Measurements from ENCODE around the gene TTLL7. TPM values are rescaled to one million over a fixed set of nuclear protein-coding genes. Genes with fewer than 3 reads are reported as not detected.

The TTLL7 gene
- total RNA-seq (2014; rRNA removed; shearing (Covaris generic); ENCODE audit: low replicate concordance) = not detected in 2 replicates

- H3K4me1 ChIP-seq (ENCODE audit: low read length) = no peaks in the 10 kb centered on the region
- H3K27ac ChIP-seq (ENCODE audit: low read length) = no peak within 1 kb of the TSS
- H3K9me2 ChIP-seq (replicated peaks; ENCODE audit: insufficient read depth, low read length) = no peaks in the 10 kb centered on the region
- no peaks in the 10 kb centered on the region for H3K79me2 ChIP-seq (ENCODE audit: low read length)
- no peak within 1 kb of the TSS for H3K4me2 ChIP-seq (ENCODE audit: low read depth, low read length, poor library complexity, severe bottlenecking)
- no peaks in the 10 kb centered on the region for H4K20me1 ChIP-seq (ENCODE audit: insufficient read depth, low read depth, low read length)
- H3K4me3 ChIP-seq (ENCODE audit: low read length) = no peak within 1 kb of the TSS
- no peaks in the 10 kb centered on the region for H3K27me3 ChIP-seq (ENCODE audit: low read length)
- no peak for DNase-seq
- H3K9me3 ChIP-seq (ENCODE audit: low read length) = no peaks in the 10 kb centered on the region
- no peak within 1 kb of the TSS for H3K9ac ChIP-seq (ENCODE audit: low read length)
- H2AFZ ChIP-seq (ENCODE audit: low read length) = no peak within 1 kb of the TSS
- H3K36me3 ChIP-seq (ENCODE audit: insufficient read depth, low read length) = no peaks in the 10 kb centered on the region
Measured at GRCh38 chr1:83998498-83999315, at the start of gene TTLL7. TSS of gene TTLL7 (minus strand) at chr1:83999132. CDS start at chr1:83952211, 46,921 bp downstream.

- no peak overlapping the region for H3K9ac ChIP-seq (ENCODE audit: low read length)
- no peaks in the 10 kb centered on the region for H3K9me2 ChIP-seq (replicated peaks; ENCODE audit: insufficient read depth, low read length)
- H4K20me1 ChIP-seq (ENCODE audit: insufficient read depth, low read depth, low read length) = no peaks in the 10 kb centered on the region
- no peaks in the 10 kb centered on the region for H3K27me3 ChIP-seq (ENCODE audit: low read length)
- H3K4me3 ChIP-seq (ENCODE audit: low read length) = no peak overlapping the region
- H3K4me1 ChIP-seq (ENCODE audit: low read length) = no peaks in the 10 kb centered on the region
- DNase-seq = no peak
- H3K36me3 ChIP-seq (ENCODE audit: insufficient read depth, low read length) = no peaks in the 10 kb centered on the region
- H2AFZ ChIP-seq (ENCODE audit: low read length) = no peak overlapping the region
- H3K4me2 ChIP-seq (ENCODE audit: low read depth, low read length, poor library complexity, severe bottlenecking) = no peak overlapping the region
- no peaks in the 10 kb centered on the region for H3K9me3 ChIP-seq (ENCODE audit: low read length)
- H3K27ac ChIP-seq (ENCODE audit: low read length) = no peak overlapping the region
- no peaks in the 10 kb centered on the region for H3K79me2 ChIP-seq (ENCODE audit: low read length)
Measured at GRCh38 chr1:84042461-84042860, 43.5 kb upstream of the TTLL7 start.

GRCh38 chr1:84037758-84038611 is 39.1 kb upstream of the TTLL7 start:
- Histone ChIP-seq H3K9me3 (ENCODE audit: low read length) (no peaks in the 10 kb centered on the region), H3K9ac (ENCODE audit: low read length) (no peak overlapping the region), H3K4me1 (ENCODE audit: low read length) (no peaks in the 10 kb centered on the region), H3K79me2 (ENCODE audit: low read length) (no peaks in the 10 kb centered on the region), H3K9me2 (replicated peaks; ENCODE audit: insufficient read depth, low read length) (no peaks in the 10 kb centered on the region), H3K4me3 (ENCODE audit: low read length) (no peak overlapping the region), H3K4me2 (ENCODE audit: low read depth, low read length, poor library complexity, severe bottlenecking) (no peak overlapping the region), H4K20me1 (ENCODE audit: insufficient read depth, low read depth, low read length) (no peaks in the 10 kb centered on the region), H2AFZ (ENCODE audit: low read length) (no peak overlapping the region), H3K27me3 (ENCODE audit: low read length) (no peaks in the 10 kb centered on the region), H3K36me3 (ENCODE audit: insufficient read depth, low read length) (no peaks in the 10 kb centered on the region), H3K27ac (ENCODE audit: low read length) (no peak overlapping the region)
- no peak for DNase-seq

GRCh38 chr1:84031802-84032327 is 32.9 kb upstream of the TTLL7 start:
- Histone ChIP-seq H2AFZ (ENCODE audit: low read length) (no peak overlapping the region), H3K9me3 (ENCODE audit: low read length) (no peaks in the 10 kb centered on the region), H4K20me1 (ENCODE audit: insufficient read depth, low read depth, low read length) (no peaks in the 10 kb centered on the region), H3K9me2 (replicated peaks; ENCODE audit: insufficient read depth, low read length) (no peaks in the 10 kb centered on the region), H3K9ac (ENCODE audit: low read length) (no peak overlapping the region), H3K27ac (ENCODE audit: low read length) (no peak overlapping the region), H3K27me3 (ENCODE audit: low read length) (no peaks in the 10 kb centered on the region), H3K79me2 (ENCODE audit: low read length) (no peaks in the 10 kb centered on the region), H3K4me1 (ENCODE audit: low read length) (no peaks in the 10 kb centered on the region), H3K4me3 (ENCODE audit: low read length) (no peak overlapping the region), H3K36me3 (ENCODE audit: insufficient read depth, low read length) (no peaks in the 10 kb centered on the region), H3K4me2 (ENCODE audit: low read depth, low read length, poor library complexity, severe bottlenecking) (no peak overlapping the region)
- DNase-seq = no peak

DNA sequence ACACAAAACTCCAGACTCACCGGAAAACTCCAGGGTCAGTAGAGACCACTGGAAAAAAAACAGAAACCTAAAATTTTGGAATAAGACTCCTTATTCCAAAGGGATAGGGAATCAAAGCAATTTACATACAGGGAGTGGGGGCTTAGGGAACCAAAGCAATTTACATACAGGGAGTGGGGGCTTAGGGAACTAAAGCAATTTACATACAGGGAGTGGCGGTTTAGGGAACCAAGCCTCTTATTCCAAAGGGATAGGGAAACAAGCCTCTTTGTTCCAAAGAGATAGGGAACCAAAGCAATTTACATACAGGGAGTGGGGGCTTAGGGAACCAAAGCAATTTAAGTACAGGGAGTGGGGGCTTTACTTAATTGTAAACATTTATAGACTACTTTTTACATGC is 28.4 kb upstream of the TTLL7 start:
- DNase-seq = no peak
- Histone ChIP-seq H3K36me3 (ENCODE audit: insufficient read depth, low read length) (no peaks in the 10 kb centered on the region), H3K9me2 (replicated peaks; ENCODE audit: insufficient read depth, low read length) (no peaks in the 10 kb centered on the region), H3K9me3 (ENCODE audit: low read length) (no peaks in the 10 kb centered on the region), H3K27ac (ENCODE audit: low read length) (no peak overlapping the region), H2AFZ (ENCODE audit: low read length) (no peak overlapping the region), H3K4me1 (ENCODE audit: low read length) (no peaks in the 10 kb centered on the region), H3K79me2 (ENCODE audit: low read length) (no peaks in the 10 kb centered on the region), H3K27me3 (ENCODE audit: low read length) (no peaks in the 10 kb centered on the region), H3K9ac (ENCODE audit: low read length) (no peak overlapping the region), H4K20me1 (ENCODE audit: insufficient read depth, low read depth, low read length) (no peaks in the 10 kb centered on the region), H3K4me2 (ENCODE audit: low read depth, low read length, poor library complexity, severe bottlenecking) (no peak overlapping the region), H3K4me3 (ENCODE audit: low read length) (no peak overlapping the region)

DNA sequence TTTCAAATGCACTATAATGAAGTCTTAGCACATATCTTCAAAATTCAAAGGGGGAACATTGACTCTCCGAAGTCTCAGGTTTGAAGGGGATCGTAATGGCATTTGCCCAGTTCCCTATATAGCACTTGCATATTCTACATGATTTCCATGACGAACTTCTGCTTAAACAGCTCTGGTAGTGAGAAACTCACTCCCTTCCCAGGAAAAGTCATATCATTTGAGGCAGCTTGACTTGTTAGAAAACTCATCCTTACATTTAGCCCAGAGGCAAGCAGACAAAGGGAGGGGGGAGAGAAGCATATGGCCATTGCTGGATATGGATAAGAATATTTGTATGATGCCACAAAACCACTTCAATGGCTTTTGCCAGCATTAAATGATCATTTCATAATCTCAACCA is 27.0 kb upstream of the TTLL7 start:
- Histone ChIP-seq H3K4me1 (ENCODE audit: low read length) (no peaks in the 10 kb centered on the region), H3K9ac (ENCODE audit: low read length) (no peak overlapping the region), H3K27me3 (ENCODE audit: low read length) (no peaks in the 10 kb centered on the region), H3K9me3 (ENCODE audit: low read length) (no peaks in the 10 kb centered on the region), H3K9me2 (replicated peaks; ENCODE audit: insufficient read depth, low read length) (no peaks in the 10 kb centered on the region), H3K79me2 (ENCODE audit: low read length) (no peaks in the 10 kb centered on the region), H3K27ac (ENCODE audit: low read length) (no peak overlapping the region), H3K4me2 (ENCODE audit: low read depth, low read length, poor library complexity, severe bottlenecking) (no peak overlapping the region), H3K4me3 (ENCODE audit: low read length) (no peak overlapping the region), H2AFZ (ENCODE audit: low read length) (no peak overlapping the region), H3K36me3 (ENCODE audit: insufficient read depth, low read length) (no peaks in the 10 kb centered on the region), H4K20me1 (ENCODE audit: insufficient read depth, low read depth, low read length) (no peaks in the 10 kb centered on the region)
- DNase-seq = no peak

DNA sequence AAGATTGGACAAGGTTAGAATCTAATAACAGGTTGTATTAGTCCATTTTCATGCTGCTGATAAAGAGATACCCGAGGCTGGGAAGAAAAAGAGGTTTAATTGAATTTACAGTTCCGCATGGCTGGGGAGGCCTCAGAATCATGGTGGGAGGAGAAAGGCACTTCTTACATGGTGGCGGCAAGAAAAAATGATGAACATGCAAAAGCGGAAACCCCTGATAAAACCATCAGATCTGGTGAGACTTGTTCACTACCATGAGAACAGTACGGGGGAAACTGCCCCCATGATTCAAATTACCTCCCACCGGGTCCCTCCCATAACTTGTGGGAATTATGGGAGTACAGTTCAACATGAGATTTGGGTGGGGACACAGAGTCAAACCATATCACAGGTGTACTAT is 22.9 kb upstream of the TTLL7 start:
- H3K4me2 ChIP-seq (ENCODE audit: low read depth, low read length, poor library complexity, severe bottlenecking) = no peak overlapping the region
- H3K4me1 ChIP-seq (ENCODE audit: low read length) = no peaks in the 10 kb centered on the region
- no peaks in the 10 kb centered on the region for H4K20me1 ChIP-seq (ENCODE audit: insufficient read depth, low read depth, low read length)
- H3K27me3 ChIP-seq (ENCODE audit: low read length) = no peaks in the 10 kb centered on the region
- H3K79me2 ChIP-seq (ENCODE audit: low read length) = no peaks in the 10 kb centered on the region
- H3K9me2 ChIP-seq (replicated peaks; ENCODE audit: insufficient read depth, low read length) = no peaks in the 10 kb centered on the region
- no peak overlapping the region for H2AFZ ChIP-seq (ENCODE audit: low read length)
- H3K9ac ChIP-seq (ENCODE audit: low read length) = no peak overlapping the region
- no peaks in the 10 kb centered on the region for H3K9me3 ChIP-seq (ENCODE audit: low read length)
- no peak overlapping the region for H3K4me3 ChIP-seq (ENCODE audit: low read length)
- no peak overlapping the region for H3K27ac ChIP-seq (ENCODE audit: low read length)
- DNase-seq = no peak
- H3K36me3 ChIP-seq (ENCODE audit: insufficient read depth, low read length) = no peaks in the 10 kb centered on the region

DNA sequence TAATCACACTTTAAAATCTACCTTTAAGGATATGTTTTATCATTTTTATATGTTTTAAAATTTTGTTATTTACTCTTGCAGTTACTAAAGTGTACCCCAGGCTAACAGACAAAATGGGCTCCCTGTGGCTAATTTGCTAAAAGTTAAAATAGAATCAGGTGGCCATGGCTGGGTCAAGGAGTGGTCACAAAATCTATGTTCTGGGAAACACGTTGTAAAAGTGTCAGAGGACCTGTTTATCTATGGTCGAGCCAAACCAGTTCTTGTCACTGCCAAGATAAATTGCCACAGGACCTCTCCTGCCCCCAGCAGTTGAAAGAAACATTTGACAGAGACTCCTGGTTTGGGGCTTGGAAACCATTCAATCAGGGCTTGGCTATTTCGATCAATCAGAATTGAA is 21.2 kb upstream of the TTLL7 start:
- Histone ChIP-seq H3K4me2 (ENCODE audit: low read depth, low read length, poor library complexity, severe bottlenecking) (no peak overlapping the region), H3K4me1 (ENCODE audit: low read length) (no peaks in the 10 kb centered on the region), H3K27me3 (ENCODE audit: low read length) (no peaks in the 10 kb centered on the region), H3K9me3 (ENCODE audit: low read length) (no peaks in the 10 kb centered on the region), H2AFZ (ENCODE audit: low read length) (no peak overlapping the region), H3K27ac (ENCODE audit: low read length) (no peak overlapping the region), H3K9me2 (replicated peaks; ENCODE audit: insufficient read depth, low read length) (no peaks in the 10 kb centered on the region), H3K9ac (ENCODE audit: low read length) (no peak overlapping the region), H3K4me3 (ENCODE audit: low read length) (no peak overlapping the region), H3K79me2 (ENCODE audit: low read length) (no peaks in the 10 kb centered on the region), H3K36me3 (ENCODE audit: insufficient read depth, low read length) (no peaks in the 10 kb centered on the region), H4K20me1 (ENCODE audit: insufficient read depth, low read depth, low read length) (no peaks in the 10 kb centered on the region)
- no peak for DNase-seq
